ENCODE results near the gene TRPV5.

DNA sequence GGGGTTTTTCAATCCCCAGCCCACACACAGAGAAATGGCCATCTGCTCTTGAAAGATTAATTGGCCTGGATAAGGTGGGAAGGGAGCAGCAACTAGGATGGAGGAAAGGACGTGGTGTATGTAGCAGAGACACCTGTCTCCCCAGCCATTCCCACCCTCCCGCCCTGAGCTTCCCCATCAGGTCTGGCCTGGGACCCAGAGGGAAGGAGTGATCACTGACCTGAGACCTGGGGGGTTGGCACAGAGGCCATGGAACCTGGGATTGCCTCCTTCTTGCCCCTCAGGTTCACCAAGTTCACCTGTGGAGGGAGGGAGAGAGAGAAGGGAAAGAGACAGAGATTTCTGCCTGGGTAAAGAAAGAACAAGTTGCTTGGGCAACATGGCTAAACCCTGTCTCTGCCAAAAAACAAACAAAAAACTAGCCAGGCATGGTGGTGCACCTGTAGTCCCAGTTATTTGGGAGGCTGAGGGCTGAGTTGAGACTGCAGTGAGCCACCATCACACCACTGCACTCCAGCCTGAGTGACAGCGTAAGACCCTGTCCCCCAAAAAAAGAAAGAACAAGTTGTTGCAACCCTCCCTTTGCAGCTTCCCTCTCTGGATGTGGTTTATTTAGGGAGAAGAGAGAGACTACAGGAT, 36.7 kb downstream of the TRPV5 start:
- TF ChIP-seq CEBPB (IDR thresholded peaks at IDR 0.05) (no peak), CTCF (IDR thresholded peaks at IDR 0.05) (no peak), MAFK (IDR thresholded peaks at IDR 0.05; ENCODE audit: partially characterized antibody) (no peak), CHD2 (IDR thresholded peaks at IDR 0.05; ENCODE audit: low read length, partially characterized antibody) (no peak), HOXB13 (CRISPR knock-in tag; IDR thresholded peaks at IDR 0.05; ENCODE audit: low read depth) (no peak), SMC3 (IDR thresholded peaks at IDR 0.05) (no peak)

Data from A549 (cell line).